ENCODE measurements around the gene GSC.

The GSC gene

DNA sequence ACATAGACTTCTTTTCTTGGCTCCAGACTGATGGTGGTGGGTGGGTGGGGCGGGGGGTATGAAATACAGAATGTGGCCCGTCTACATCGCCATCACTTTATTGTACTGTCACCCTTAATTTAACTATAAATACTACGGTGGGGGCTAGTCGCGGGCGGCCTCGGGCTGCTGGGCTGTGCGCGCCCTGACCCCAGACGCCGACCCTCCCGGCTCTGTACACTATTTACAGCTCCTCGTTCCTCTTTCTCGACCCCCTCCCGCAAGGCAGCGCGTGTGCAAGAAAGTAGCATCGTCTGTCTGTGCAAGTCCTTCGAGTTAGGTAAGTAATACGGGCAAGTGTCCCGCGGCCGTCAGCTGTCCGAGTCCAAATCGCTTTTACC, 1.8 kb downstream of the GSC start:
- H3K4me1 ChIP-seq (ENCODE audit: low read length) = no peaks in the 10 kb centered on the region
- no peaks in the 10 kb centered on the region for H3K79me2 ChIP-seq (ENCODE audit: low read length)
- H4K20me1 ChIP-seq (ENCODE audit: insufficient read depth, low read length) = no peaks in the 10 kb centered on the region
- 0 out of 2 replicates have a peak, but pooled peaks cover 2% of the 10 kb centered on the region for H3K27me3 ChIP-seq (ENCODE audit: low read depth, low read length)
- H3K4me2 ChIP-seq (ENCODE audit: low read length) = no peak overlapping the region
- no peaks in the 10 kb centered on the region for H3K36me3 ChIP-seq (replicated peaks; ENCODE audit: low read depth, low read length)
- H2AFZ ChIP-seq (ENCODE audit: low read depth, low read length) = no peak overlapping the region
- H3K27ac ChIP-seq (ENCODE audit: low read length) = no peak overlapping the region
- TF ChIP-seq, protein P1, sequence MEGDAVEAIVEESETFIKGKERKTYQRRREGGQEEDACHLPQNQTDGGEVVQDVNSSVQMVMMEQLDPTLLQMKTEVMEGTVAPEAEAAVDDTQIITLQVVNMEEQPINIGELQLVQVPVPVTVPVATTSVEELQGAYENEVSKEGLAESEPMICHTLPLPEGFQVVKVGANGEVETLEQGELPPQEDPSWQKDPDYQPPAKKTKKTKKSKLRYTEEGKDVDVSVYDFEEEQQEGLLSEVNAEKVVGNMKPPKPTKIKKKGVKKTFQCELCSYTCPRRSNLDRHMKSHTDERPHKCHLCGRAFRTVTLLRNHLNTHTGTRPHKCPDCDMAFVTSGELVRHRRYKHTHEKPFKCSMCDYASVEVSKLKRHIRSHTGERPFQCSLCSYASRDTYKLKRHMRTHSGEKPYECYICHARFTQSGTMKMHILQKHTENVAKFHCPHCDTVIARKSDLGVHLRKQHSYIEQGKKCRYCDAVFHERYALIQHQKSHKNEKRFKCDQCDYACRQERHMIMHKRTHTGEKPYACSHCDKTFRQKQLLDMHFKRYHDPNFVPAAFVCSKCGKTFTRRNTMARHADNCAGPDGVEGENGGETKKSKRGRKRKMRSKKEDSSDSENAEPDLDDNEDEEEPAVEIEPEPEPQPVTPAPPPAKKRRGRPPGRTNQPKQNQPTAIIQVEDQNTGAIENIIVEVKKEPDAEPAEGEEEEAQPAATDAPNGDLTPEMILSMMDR (IDR thresholded peaks at IDR 0.05; ENCODE audit: low read depth, low read length) = no peak
- TF ChIP-seq EZH2phosphoT487 (IDR thresholded peaks at IDR 0.05; ENCODE audit: low read depth) = no peak
- H3K9me3 ChIP-seq (ENCODE audit: insufficient read depth, low read length) = no peaks in the 10 kb centered on the region
- no peak overlapping the region for H3K9ac ChIP-seq (ENCODE audit: low read length)
- H3K4me3 ChIP-seq (ENCODE audit: low read length) = no peak overlapping the region

GRCh38 chr14:94767321-94767878, 2.5 kb downstream of the GSC start:
- Histone ChIP-seq H3K4me1 (ENCODE audit: low read length) (no peaks in the 10 kb centered on the region), H3K4me2 (ENCODE audit: low read length) (no peak overlapping the region), H3K36me3 (replicated peaks; ENCODE audit: low read depth, low read length) (no peaks in the 10 kb centered on the region), H2AFZ (ENCODE audit: low read depth, low read length) (no peak overlapping the region), H3K27ac (ENCODE audit: low read length) (no peak overlapping the region), H4K20me1 (ENCODE audit: insufficient read depth, low read length) (no peaks in the 10 kb centered on the region), H3K9ac (ENCODE audit: low read length) (no peak overlapping the region), H3K27me3 (ENCODE audit: low read depth, low read length) (0 out of 2 replicates have a peak, but pooled peaks cover 5% of the 10 kb centered on the region), H3K4me3 (ENCODE audit: low read length) (no peak overlapping the region), H3K9me3 (ENCODE audit: insufficient read depth, low read length) (no peaks in the 10 kb centered on the region), H3K79me2 (ENCODE audit: low read length) (no peaks in the 10 kb centered on the region)
- no peak for TF ChIP-seq EZH2phosphoT487 (IDR thresholded peaks at IDR 0.05; ENCODE audit: low read depth)
- TF ChIP-seq, protein P1 (IDR thresholded peaks at IDR 0.05; ENCODE audit: low read depth, low read length) = no peak

DNA sequence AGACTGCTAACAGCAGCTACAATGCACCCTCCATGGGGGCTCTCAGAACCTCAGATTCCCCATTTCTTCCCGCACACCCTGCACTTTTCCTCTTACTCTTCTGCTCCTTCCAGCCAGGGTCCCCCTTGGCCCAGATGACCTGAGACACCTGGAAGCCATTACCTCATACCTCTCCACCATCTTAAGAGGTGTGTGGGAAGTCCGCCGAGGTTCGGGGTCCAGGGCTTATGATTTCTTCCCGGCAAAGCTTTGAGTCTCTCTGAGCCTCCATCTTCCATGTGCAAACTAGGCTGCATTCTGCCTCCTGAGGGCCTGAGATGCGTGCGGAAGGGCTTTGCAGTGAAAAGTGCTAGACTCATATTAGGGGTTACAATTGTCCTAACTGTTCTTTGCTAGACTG, 5.3 kb downstream of the GSC start:
- no peak overlapping the region for H3K4me2 ChIP-seq (ENCODE audit: low read length)
- H3K4me1 ChIP-seq (ENCODE audit: low read length) = no peaks in the 10 kb centered on the region
- no peak for TF ChIP-seq EZH2phosphoT487 (IDR thresholded peaks at IDR 0.05; ENCODE audit: low read depth)
- TF ChIP-seq, protein P1 (IDR thresholded peaks at IDR 0.05; ENCODE audit: low read depth, low read length) = no peak
- no peaks in the 10 kb centered on the region for H3K9me3 ChIP-seq (ENCODE audit: insufficient read depth, low read length)
- 0 out of 2 replicates have a peak, but pooled peaks cover 5% of the 10 kb centered on the region for H3K27me3 ChIP-seq (ENCODE audit: low read depth, low read length)
- H4K20me1 ChIP-seq (ENCODE audit: insufficient read depth, low read length) = no peaks in the 10 kb centered on the region
- no peak overlapping the region for H3K27ac ChIP-seq (ENCODE audit: low read length)
- H3K4me3 ChIP-seq (ENCODE audit: low read length) = no peak overlapping the region
- no peaks in the 10 kb centered on the region for H3K79me2 ChIP-seq (ENCODE audit: low read length)
- H3K36me3 ChIP-seq (replicated peaks; ENCODE audit: low read depth, low read length) = no peaks in the 10 kb centered on the region
- no peak overlapping the region for H3K9ac ChIP-seq (ENCODE audit: low read length)
- H2AFZ ChIP-seq (ENCODE audit: low read depth, low read length) = no peak overlapping the region

DNA sequence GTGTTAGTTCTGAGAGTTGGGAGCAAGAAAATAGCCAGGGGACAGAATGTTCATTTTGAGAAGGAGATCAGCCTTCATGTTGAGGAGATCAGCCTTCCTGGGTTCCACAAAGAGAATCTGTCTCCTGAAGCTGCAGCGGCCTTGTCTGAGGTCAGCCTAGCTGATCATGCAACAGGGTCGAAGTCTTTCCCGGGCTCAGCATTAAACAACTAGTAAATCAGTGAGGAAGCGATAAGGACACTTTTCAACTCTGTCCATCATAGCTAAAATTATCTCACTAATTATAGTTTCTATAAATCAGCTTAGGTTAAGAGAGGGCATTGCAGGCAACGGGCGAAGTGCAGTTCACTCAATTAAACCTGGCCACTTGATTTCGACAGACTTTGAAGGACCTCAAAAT, 7.5 kb downstream of the GSC start:
- no peaks in the 10 kb centered on the region for H3K79me2 ChIP-seq (ENCODE audit: low read length)
- peaks cover 8% of the 10 kb centered on the region; the same call in 1 of the 2 replicates for H3K4me1 ChIP-seq (ENCODE audit: low read length)
- H3K4me3 ChIP-seq (ENCODE audit: low read length) = no peak overlapping the region
- H2AFZ ChIP-seq (ENCODE audit: low read depth, low read length) = no peak overlapping the region
- H3K36me3 ChIP-seq (replicated peaks; ENCODE audit: low read depth, low read length) = no peaks in the 10 kb centered on the region
- no peak overlapping the region for H3K27ac ChIP-seq (ENCODE audit: low read length)
- no peak for TF ChIP-seq EZH2phosphoT487 (IDR thresholded peaks at IDR 0.05; ENCODE audit: low read depth)
- TF ChIP-seq, protein P1 (IDR thresholded peaks at IDR 0.05; ENCODE audit: low read depth, low read length) = no peak
- H4K20me1 ChIP-seq (ENCODE audit: insufficient read depth, low read length) = no peaks in the 10 kb centered on the region
- H3K4me2 ChIP-seq (ENCODE audit: low read length) = no peak overlapping the region
- H3K9me3 ChIP-seq (ENCODE audit: insufficient read depth, low read length) = no peaks in the 10 kb centered on the region
- no peak overlapping the region for H3K9ac ChIP-seq (ENCODE audit: low read length)
- H3K27me3 ChIP-seq (ENCODE audit: low read depth, low read length) = 0 out of 2 replicates have a peak, but pooled peaks cover 7% of the 10 kb centered on the region
